Right lung (tissue), 5 donors: ENCODE results near the gene FNIP1. TPM values are rescaled to one million over a fixed set of nuclear protein-coding genes. Genes with fewer than 3 reads are reported as not detected.
"Not testable (repeated sequence)": the region's sequence is repeated elsewhere in the genome, so short reads cannot be mapped to it uniquely, and the experiment has no call there.

Source experiments
- DNase-seq, 2 donors: peaks; one replicate each; pipeline ENCODE4 v3.0.0-alpha.2; 2013
- polyA plus RNA-seq, 5 donors: library from polyadenylated mRNA; unstranded; fragments of 120-200 nt; gene quantifications; one replicate each; pipeline versions ENCODE4 v1.2.1 to v1.2.3, GENCODE V29; 2013; ENCODE audit warnings: inconsistent platforms in 1 of 5, low replicate concordance in 1 of 5; ENCODE audit not compliant: insufficient read length in 5 of 5, insufficient read depth in 1 of 5

Gene FNIP1
- polyA plus RNA-seq, 5 donors: 16.8 to 29.5 (median 21.3) TPM

DNA sequence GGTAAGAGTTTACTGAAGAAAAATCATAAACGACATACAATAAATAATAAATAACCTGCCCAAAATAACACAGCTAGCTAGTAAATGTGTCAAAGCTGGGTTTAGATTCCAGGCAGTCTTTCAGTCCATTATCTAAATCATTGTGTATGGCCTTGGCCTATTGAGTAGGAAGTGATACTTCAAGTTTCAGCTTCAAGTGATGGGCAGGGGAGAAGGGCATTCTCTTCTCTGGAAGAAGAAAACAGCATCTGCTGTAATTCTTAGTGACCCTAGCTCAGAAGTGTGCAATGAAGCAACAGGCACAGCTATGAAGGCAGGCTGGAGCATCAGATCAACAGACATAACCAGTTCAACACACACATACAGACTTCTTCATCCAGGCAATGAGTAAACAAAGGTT, 42.5 kb downstream of the FNIP1 start:
- DNase-seq: no peak

DNA sequence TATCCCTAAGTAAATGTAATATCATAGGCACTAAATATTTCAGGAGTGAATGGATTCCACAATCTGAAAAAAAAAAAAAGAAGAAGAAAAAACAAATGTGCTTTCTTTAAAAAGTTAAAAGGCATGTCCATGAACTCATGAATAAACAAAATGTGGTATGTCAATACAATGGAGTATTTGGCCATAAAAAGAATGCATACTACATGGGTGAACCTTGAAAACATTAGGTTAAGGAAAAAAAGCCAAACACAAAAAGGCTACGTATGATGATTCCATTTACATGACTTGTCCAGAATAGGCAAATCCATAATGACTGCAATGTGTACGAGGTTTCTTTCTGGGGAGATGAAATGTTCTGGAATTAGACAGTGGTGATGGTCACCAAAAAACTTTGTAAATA, 45.3 kb downstream of the FNIP1 start:
- no peak for DNase-seq

GRCh38 chr5:131749723-131750470, 46.9 kb downstream of the FNIP1 start:
- no peak for DNase-seq

DNA sequence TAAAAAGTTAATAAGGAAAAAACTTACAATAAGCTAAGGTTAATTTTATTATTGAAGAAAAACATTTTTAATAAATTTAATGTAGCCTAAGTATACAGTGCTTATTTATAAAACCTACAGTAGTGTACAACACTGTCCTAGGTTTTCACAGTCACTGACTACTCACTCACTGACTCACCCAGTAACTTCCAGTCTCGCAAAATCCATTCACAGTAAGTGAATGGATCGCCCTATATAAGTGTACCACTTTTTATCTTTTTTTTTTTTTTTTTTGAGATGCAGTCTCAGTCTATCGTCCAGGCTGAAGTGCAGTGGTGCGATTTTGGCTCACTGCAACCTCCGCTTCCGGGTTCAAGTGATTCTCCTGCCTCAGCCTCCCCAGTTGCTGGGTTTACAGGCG, 47.7 kb downstream of the FNIP1 start:
- no peak for DNase-seq

- no peak for DNase-seq
These were observed 49.4 kb downstream of the FNIP1 start for GRCh38 chr5:131747180-131748105.

DNA sequence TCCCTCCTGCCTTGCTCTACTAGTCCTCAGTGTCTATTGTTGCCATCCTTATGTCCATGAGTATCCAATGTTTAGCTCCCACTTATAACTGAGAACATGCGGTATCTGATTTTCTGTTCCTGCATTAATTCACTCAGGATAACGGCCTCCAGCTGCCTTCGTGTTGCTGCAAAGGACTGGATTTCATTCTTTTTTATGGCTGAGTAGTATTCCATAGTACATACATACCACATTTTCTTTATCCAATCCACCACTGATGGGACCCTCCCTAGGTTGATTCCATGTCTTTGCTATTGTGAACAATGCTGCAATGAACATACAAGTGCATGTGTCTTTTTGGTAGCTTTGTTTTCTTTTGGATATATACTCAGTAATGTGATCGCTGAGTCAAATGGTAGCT, 50.4 kb downstream of the FNIP1 start:
- DNase-seq: no peak

- no peak for DNase-seq
These were observed 51.1 kb downstream of the FNIP1 start for GRCh38 chr5:131745703-131746102.

DNA sequence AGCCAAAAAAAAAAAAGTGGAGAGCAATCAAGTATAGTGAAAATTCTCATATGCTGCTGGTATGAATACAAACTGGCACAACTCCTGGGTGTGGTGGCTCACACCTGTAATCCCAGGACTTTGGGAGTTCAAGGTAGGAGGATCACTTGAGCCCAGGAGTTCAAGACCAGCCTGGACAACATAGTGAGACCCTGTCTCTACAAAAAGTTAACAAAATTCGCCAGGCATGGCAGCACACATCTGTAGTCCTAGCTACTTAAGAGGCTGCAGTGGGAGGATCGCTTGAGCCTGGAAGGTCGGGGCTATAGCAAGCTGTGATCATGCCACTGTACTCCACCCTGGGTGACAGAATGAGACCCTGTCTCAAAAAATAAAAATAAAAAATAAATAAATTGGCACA, 51.7 kb downstream of the FNIP1 start:
- no peak for DNase-seq

- DNase-seq: no peak
These were observed 56.3 kb downstream of the FNIP1 start for GRCh38 chr5:131740477-131740876.

GRCh38 chr5:131735393-131735792, 61.4 kb downstream of the FNIP1 start:
- DNase-seq: no peak

DNA sequence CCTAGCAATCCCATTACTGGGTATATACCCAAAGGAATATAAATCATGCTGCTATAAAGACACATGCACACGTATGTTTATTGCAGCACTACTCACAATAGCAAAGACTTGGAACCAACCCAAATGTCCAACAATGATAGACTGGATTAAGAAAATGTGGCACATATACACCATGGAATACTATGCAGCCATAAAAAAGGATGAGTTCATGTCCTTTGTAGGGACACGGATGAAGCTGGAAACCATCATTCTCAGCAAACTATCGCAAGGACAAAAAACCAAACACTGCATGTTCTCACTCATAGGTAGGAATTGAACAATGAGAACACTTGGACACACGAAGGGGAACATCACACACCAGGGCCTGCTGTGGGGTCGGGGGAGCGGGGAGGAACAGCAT, 61.9 kb downstream of the FNIP1 start:
- DNase-seq: not testable (repeated sequence)

- DNase-seq: not testable (repeated sequence)
These were observed 67.5 kb downstream of the FNIP1 start for GRCh38 chr5:131729292-131729691.

DNA sequence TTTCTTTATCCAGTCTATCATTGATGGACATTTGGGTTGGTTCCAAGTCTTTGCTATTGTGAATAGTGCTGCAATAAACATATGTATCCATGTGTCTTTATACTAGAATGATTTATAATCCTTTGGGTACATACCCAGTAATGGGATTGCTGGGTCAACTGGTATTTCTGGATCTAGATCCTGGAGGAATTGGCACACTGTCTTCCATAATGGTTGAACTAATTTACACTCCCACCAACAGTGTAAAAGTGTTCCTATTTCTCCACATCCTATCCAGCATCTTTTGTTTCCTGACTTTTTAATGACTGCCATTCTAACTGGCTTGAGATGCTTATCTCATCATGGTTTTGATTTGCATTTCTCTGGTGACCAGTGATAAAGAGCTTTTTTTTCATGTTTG, 72.7 kb downstream of the FNIP1 start:
- not testable (repeated sequence) for DNase-seq

- DNase-seq: no peak
These were observed 76.1 kb downstream of the FNIP1 start for GRCh38 chr5:131720714-131721113.

- DNase-seq: no peak
These were observed 77.3 kb downstream of the FNIP1 start for GRCh38 chr5:131719564-131719963.

DNA sequence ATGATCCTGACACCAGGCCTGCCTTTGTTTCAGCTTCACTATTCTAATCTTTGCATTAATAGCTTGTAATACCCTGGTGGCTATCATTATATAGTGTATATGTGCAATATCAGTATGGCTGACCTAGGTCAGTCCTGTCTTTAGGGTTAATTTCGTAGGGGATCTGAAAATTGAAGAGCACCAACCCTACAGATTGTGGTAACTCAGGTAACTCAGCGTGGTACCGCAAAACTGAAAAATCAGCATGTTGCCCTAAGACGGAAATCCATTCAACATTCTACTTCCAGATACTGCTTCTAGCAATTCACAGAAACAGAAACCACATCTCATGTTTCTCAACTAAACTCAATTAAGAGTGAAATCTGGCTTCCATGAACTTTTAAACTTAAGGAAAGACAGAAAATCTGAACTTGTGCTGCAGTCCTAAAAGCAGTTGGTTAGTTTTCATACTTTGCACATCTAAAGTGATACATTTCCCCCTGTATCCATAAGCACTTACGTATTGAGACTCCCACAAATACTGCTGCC, 78.3 kb downstream of the FNIP1 start:
- no peak for DNase-seq

DNA sequence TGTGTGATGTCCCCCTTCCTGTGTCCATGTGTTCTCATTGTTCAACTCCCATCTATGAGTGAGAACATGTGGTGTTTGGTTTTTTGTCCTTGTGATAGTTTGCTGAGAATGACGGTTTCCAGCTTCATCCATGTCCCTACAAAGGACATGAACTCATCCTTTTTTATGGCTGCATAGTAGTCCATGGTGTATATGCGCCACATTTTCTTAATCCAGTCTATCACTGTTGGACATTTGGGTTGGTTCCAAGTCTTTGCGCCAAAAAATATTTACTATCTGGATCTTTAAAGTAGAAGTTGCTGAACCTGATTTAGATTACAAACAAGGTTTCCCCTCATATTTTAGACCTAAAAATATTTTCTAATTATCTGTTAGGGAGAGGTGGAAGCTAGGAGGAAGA, 79.7 kb downstream of the FNIP1 start:
- not testable (repeated sequence) for DNase-seq

DNA sequence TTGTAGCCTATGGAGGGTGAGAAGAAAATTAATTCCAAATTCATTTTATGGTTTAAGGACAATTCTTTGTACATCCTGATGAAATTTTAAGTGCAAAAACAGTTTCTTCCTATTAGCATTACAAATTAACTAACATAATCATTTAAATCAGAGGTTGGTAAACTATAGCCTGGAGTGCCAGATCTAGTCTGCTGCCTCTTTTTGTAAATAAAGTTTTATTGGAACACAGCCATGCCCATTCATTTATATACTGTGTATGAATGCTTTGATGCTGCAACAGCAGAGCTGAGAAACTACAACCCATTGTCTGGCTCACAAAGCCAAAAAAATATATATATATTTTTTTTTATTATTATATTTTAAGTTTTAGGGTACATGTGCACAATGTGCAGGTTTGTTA, 80.2 kb downstream of the FNIP1 start:
- no peak for DNase-seq

- DNase-seq: no peak
These were observed 86.4 kb downstream of the FNIP1 start for GRCh38 chr5:131710391-131710790.

GRCh38 chr5:131709043-131709442, 87.8 kb downstream of the FNIP1 start:
- no peak for DNase-seq

DNA sequence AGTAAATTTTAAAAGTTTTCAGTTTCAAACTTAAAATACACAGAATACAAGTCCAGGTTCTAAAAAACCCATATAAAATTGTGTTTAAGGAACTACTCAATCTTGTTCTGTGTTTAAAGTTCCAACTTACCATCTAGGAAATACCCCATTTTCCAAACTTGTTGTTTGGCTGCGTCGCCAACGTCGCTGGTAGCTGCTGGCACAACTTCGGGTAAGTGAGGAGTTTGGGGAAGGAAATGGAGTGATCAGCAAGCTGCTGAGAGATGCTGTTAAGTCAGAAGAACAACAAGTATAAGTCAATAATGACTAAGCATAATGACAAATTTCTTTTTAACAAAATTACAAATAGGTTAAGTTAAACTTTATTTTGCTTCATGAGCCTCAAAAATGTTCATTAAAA, 90.5 kb downstream of the FNIP1 start:
- DNase-seq: no peak

DNA sequence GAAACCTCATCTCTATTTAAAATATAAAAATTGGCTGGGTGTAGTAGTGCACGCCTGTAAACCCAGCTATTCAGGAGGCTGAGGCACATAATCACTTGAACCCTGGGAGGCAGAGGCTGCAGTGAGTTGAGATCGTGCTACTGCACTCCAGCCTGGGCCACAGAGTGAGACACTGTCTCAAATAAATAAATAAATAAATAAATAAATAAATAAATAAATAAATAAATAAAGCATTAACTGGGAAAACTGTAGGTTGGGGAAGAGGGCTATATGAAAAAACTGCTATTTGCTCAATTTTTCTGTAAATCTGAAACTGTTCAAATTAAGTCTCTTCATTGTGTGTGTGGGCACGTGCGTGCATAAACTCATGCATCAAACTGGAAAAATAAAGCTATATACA, 101.9 kb downstream of the FNIP1 start:
- no peak for DNase-seq

DNA sequence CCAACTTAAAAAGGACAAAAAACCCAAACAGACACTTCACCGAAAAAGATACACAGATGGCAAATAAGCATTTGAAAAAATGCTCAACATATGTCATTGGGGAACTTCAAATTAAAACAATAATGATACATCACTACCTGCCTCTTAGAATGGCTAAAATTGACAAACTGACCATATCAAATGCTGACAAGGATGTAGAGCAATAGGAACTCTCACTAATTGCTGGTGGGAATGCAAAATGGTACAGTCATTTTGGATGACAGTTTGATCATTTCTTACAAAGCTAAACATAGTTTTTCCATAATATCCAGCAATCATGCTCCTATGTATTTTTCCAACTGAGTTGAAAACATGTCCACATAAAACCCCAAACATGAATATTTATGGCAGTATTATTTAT, 102.9 kb downstream of the FNIP1 start:
- no peak for DNase-seq
